Measurements from ENCODE around the gene GRWD1. TPM values are rescaled to one million over a fixed set of nuclear protein-coding genes. Genes with fewer than 3 reads are reported as not detected.

The GRWD1 gene
- total RNA-seq, 1 donor from 2014 or later, result 10.6 TPM

DNA sequence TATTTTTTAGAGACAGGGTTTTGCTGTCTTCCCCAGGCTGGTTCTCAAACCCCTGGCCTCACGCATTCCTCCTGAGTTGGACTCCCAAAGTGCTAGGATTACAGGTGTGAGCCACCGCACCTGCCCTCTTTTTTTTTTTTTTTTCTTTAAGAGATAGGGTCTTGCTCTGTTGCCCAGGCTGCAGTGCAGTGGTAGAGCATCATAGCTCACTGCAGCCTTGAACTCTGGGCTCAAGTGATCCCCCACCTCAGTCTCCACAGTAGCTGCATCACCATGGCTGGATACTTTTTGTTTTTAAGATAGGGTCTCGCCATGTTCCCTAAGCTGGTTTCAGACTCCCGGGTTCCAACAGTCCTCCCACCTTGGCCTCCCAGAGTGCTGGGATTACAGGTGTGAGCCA, 11.1 kb downstream of the GRWD1 start:
- Histone ChIP-seq H3K27me3 (no peaks in the 10 kb centered on the region), H3K9me3 (ENCODE audit: low read depth) (no peaks in the 10 kb centered on the region), H3K4me1 (no peaks in the 10 kb centered on the region), H3K79me2 (ENCODE audit: low read depth) (no peaks in the 10 kb centered on the region), H3K4me3 (no peak overlapping the region), H2AFZ (replicated peaks) (no peak overlapping the region), H3K36me3 (no peaks in the 10 kb centered on the region), H4K20me1 (ENCODE audit: low read depth) (no peaks in the 10 kb centered on the region), H3K27ac (no peak overlapping the region), H3K9ac (no peak overlapping the region), H3F3A (ENCODE audit: low read depth) (no peaks in the 10 kb centered on the region), H3K4me2 (no peak overlapping the region)
- Mint-ChIP-seq H3K27ac (no peak overlapping the region), H3K9me3 (no peaks in the 10 kb centered on the region), H3K4me1 (no peaks in the 10 kb centered on the region), H3K4me3 (no peak overlapping the region), H3K27me3 (ENCODE audit: insufficient read depth, low read depth) (peaks cover 10% of the 10 kb centered on the region), H3K36me3 (peaks cover 10% of the 10 kb centered on the region)
- no peak for DNase-seq (ENCODE audit: low spot score)
- TF ChIP-seq EZH2 (IDR thresholded peaks at IDR 0.05) (no peak), EZH2phosphoT487 (IDR thresholded peaks at IDR 0.05) (no peak)
- TF ChIP-seq, protein P1, sequence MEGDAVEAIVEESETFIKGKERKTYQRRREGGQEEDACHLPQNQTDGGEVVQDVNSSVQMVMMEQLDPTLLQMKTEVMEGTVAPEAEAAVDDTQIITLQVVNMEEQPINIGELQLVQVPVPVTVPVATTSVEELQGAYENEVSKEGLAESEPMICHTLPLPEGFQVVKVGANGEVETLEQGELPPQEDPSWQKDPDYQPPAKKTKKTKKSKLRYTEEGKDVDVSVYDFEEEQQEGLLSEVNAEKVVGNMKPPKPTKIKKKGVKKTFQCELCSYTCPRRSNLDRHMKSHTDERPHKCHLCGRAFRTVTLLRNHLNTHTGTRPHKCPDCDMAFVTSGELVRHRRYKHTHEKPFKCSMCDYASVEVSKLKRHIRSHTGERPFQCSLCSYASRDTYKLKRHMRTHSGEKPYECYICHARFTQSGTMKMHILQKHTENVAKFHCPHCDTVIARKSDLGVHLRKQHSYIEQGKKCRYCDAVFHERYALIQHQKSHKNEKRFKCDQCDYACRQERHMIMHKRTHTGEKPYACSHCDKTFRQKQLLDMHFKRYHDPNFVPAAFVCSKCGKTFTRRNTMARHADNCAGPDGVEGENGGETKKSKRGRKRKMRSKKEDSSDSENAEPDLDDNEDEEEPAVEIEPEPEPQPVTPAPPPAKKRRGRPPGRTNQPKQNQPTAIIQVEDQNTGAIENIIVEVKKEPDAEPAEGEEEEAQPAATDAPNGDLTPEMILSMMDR (IDR thresholded peaks at IDR 0.05), result no peak

DNA sequence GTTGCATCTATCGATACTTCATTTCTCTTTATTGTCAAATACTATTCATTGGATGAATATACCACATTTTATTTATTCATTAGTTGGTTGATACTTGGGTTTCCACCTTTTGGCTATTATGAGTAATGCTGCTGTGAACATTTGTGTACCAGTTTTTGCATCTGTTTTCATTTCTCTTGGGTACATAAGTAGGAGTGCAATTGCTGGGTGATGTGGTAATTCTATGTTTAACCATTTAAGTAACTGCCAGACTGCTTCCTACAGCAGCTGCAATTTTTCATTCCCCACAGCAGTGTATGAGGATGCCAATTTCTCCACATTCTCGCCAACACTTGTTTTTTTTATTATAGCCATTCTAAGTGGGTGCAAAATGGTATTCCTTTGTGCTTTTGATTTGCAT, 12.2 kb downstream of the GRWD1 start:
- TF ChIP-seq EZH2phosphoT487 (IDR thresholded peaks at IDR 0.05) (no peak), EZH2 (IDR thresholded peaks at IDR 0.05) (no peak)
- TF ChIP-seq, protein P1 (IDR thresholded peaks at IDR 0.05), result no peak
- Histone ChIP-seq H3K79me2 (ENCODE audit: low read depth) (no peaks in the 10 kb centered on the region), H3K4me3 (no peak overlapping the region), H3K9me3 (ENCODE audit: low read depth) (no peaks in the 10 kb centered on the region), H4K20me1 (ENCODE audit: low read depth) (no peaks in the 10 kb centered on the region), H3K27ac (no peak overlapping the region), H3K4me2 (no peak overlapping the region), H3K4me1 (no peaks in the 10 kb centered on the region), H3K9ac (no peak overlapping the region), H2AFZ (replicated peaks) (no peak overlapping the region), H3K27me3 (no peaks in the 10 kb centered on the region), H3K36me3 (no peaks in the 10 kb centered on the region), H3F3A (ENCODE audit: low read depth) (no peaks in the 10 kb centered on the region)
- peaks cover 12% of the 10 kb centered on the region for H3K27me3 Mint-ChIP-seq (ENCODE audit: insufficient read depth, low read depth)
- H3K36me3 Mint-ChIP-seq, result peaks cover 7% of the 10 kb centered on the region
- DNase-seq (ENCODE audit: low spot score), result no peak
- H3K4me3 Mint-ChIP-seq, result no peak overlapping the region
- H3K9me3 Mint-ChIP-seq, result no peaks in the 10 kb centered on the region
- no peaks in the 10 kb centered on the region for H3K4me1 Mint-ChIP-seq
- no peak overlapping the region for H3K27ac Mint-ChIP-seq

DNA sequence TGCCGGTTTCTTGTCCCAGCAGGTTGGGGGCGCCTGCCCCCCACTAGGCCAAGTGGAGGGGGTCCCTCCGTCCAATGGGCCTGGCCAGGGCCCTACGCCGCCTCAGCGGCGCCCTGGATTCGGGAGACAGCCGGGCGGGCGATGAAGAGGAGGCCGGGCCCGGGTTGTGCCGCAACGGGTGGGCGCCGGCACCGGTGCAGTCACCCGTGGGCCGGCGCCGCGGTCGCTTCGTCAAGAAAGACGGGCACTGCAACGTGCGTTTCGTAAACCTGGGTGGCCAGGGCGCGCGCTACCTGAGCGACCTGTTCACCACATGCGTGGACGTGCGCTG, 15.8 kb downstream of the GRWD1 start:
- Histone ChIP-seq H3K36me3 (no peaks in the 10 kb centered on the region), H3K4me2 (no peak overlapping the region), H4K20me1 (ENCODE audit: low read depth) (no peaks in the 10 kb centered on the region), H2AFZ (replicated peaks) (no peak overlapping the region), H3K27me3 (no peaks in the 10 kb centered on the region), H3K9ac (no peak overlapping the region), H3F3A (ENCODE audit: low read depth) (peaks cover 3% of the 10 kb centered on the region), H3K4me3 (no peak overlapping the region), H3K9me3 (ENCODE audit: low read depth) (no peaks in the 10 kb centered on the region), H3K4me1 (no peaks in the 10 kb centered on the region), H3K27ac (no peak overlapping the region), H3K79me2 (ENCODE audit: low read depth) (no peaks in the 10 kb centered on the region)
- Mint-ChIP-seq H3K9me3 (no peaks in the 10 kb centered on the region), H3K4me3 (no peak overlapping the region), H3K4me1 (peaks cover 2% of the 10 kb centered on the region), H3K36me3 (peaks cover 3% of the 10 kb centered on the region), H3K27me3 (ENCODE audit: insufficient read depth, low read depth) (peaks cover 9% of the 10 kb centered on the region), H3K27ac (no peak overlapping the region)
- no peak for DNase-seq (ENCODE audit: low spot score)
- TF ChIP-seq, protein P1 (IDR thresholded peaks at IDR 0.05), result no peak
- TF ChIP-seq EZH2phosphoT487 (IDR thresholded peaks at IDR 0.05) (no peak), EZH2 (IDR thresholded peaks at IDR 0.05) (no peak)
